GM19452 (cell line): ENCODE data around the gene PUM1.
"Not testable (repeated sequence)": the region's sequence is repeated elsewhere in the genome, so short reads cannot be mapped to it uniquely, and the experiment has no call there.

Experiments used
- ATAC-seq: cut with Tn5 transposase; IDR thresholded peaks from one replicate; pipeline ENCODE4 v1.9.1; 2021; ENCODE audit not compliant: unreplicated experiment

Gene PUM1

GRCh38 chr1:31063631-31064030 is 1.9 kb downstream of the PUM1 start:
- no peak for ATAC-seq

GRCh38 chr1:31062867-31063380 is 2.6 kb downstream of the PUM1 start:
- no peak for ATAC-seq

GRCh38 chr1:31062162-31062866 is 3.2 kb downstream of the PUM1 start:
- not testable (repeated sequence) for ATAC-seq

- ATAC-seq, result no peak
Observed at GRCh38 chr1:31058012-31058411, 7.5 kb downstream of the PUM1 start.

GRCh38 chr1:31055953-31056352 is 9.6 kb downstream of the PUM1 start:
- no peak for ATAC-seq

GRCh38 chr1:31055501-31055900 is 10.0 kb downstream of the PUM1 start:
- no peak for ATAC-seq

- no peak for ATAC-seq
Observed at GRCh38 chr1:31054958-31055481, 10.5 kb downstream of the PUM1 start.

GRCh38 chr1:31054349-31054748 is 11.2 kb downstream of the PUM1 start:
- no peak for ATAC-seq

- ATAC-seq, result not testable (repeated sequence)
Observed at GRCh38 chr1:31052613-31053012, 12.9 kb downstream of the PUM1 start.

GRCh38 chr1:31051611-31052010 is 13.9 kb downstream of the PUM1 start:
- no peak for ATAC-seq

- ATAC-seq, result not testable (repeated sequence)
Observed at GRCh38 chr1:31047507-31047906, 18.0 kb downstream of the PUM1 start.

GRCh38 chr1:31043631-31044030 is 21.9 kb downstream of the PUM1 start:
- ATAC-seq, result no peak

- ATAC-seq, result no peak
Observed at GRCh38 chr1:31042656-31043055, 22.9 kb downstream of the PUM1 start.

- ATAC-seq, result no peak
Observed at GRCh38 chr1:31041529-31041928, 24.0 kb downstream of the PUM1 start.

- no peak for ATAC-seq
Observed at GRCh38 chr1:31040038-31040437, 25.5 kb downstream of the PUM1 start.

GRCh38 chr1:31038935-31039334 is 26.6 kb downstream of the PUM1 start:
- ATAC-seq, result not testable (repeated sequence)

GRCh38 chr1:31038360-31038759 is 27.2 kb downstream of the PUM1 start:
- no peak for ATAC-seq

GRCh38 chr1:31036749-31037500 is 28.6 kb downstream of the PUM1 start:
- ATAC-seq, result no peak

GRCh38 chr1:31033598-31033997 is 31.9 kb downstream of the PUM1 start:
- no peak for ATAC-seq

GRCh38 chr1:31032266-31032665 is 33.3 kb downstream of the PUM1 start:
- ATAC-seq, result no peak

GRCh38 chr1:31031330-31032143 is 34.0 kb downstream of the PUM1 start:
- ATAC-seq, result no peak
